Measurements from ENCODE around the gene P3H3. TPM values are rescaled to one million over a fixed set of nuclear protein-coding genes. Genes with fewer than 3 reads are reported as not detected.

P3H3 gene
- total RNA-seq, 1 donor from 2014 or later, result 22.1 TPM

GRCh38 chr12:6826734-6827436, 1.3 kb upstream of the P3H3 start:
- no peak for DNase-seq

GRCh38 chr12:6827437-6827911, 733 bp upstream of the P3H3 start:
- DNase-seq, result peak; percentile 72

GRCh38 chr12:6828781-6829535, 751 bp downstream of the P3H3 start:
- DNase-seq, result peak; percentile 62

DNA sequence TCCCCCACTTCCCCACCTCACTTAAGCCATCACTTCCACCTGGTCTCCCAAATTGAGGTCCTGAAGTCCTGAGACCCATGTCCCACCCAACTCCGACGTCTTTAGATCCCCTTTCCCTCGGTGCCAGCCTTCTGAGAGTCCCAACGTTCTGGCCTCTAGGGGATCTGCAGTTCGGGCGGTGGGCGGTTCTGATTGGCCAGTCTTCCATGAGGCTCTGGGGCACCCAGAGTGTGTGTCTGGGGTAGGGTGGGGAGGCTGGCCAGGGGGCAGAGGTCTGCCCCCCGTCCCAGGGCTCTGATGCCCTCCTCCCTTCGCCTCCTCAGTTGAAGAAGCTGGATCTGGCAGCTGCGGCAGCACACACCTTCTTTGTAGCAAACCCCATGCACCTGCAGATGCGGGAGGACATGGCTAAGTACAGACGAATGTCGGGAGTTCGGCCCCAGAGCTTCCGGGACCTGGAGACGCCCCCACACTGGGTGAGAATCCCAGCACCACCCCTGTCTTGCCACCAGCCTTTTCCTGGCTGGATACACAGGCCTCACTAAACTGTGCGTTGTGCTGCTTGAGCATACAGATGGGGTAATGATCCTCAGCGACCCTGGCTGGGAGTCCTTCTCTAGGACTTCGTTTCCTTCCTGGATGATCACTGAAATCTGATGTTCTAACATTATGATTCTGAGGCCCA, 1.5 kb downstream of the P3H3 start:
- no peak for DNase-seq

DNA sequence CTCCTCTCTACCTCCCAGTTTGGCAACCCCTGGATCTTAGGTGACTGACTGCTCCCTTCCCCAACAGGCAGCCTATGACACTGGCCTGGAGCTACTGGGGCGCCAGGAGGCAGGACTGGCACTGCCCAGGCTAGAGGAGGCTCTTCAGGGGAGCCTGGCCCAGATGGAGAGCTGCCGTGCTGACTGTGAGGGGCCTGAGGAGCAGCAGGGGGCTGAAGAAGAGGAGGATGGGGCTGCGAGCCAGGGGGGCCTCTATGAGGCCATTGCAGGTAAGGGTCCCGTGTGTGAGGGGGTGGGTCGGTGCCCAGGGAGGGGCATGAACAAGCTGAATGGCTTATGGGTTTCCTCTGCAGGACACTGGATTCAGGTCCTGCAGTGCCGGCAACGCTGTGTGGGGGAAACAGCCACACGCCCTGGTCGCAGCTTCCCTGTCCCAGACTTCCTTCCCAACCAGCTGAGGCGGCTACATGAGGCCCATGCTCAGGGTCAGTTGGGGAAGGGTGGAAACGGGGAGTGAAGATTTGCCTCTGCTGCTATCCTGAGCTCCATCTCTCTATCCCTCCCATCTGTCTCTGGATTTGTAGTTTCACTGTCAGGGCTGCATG, 2.2 kb downstream of the P3H3 start:
- DNase-seq, result no peak

- no peak for DNase-seq
These were observed 2.8 kb downstream of the P3H3 start for GRCh38 chr12:6830999-6831398.

DNA sequence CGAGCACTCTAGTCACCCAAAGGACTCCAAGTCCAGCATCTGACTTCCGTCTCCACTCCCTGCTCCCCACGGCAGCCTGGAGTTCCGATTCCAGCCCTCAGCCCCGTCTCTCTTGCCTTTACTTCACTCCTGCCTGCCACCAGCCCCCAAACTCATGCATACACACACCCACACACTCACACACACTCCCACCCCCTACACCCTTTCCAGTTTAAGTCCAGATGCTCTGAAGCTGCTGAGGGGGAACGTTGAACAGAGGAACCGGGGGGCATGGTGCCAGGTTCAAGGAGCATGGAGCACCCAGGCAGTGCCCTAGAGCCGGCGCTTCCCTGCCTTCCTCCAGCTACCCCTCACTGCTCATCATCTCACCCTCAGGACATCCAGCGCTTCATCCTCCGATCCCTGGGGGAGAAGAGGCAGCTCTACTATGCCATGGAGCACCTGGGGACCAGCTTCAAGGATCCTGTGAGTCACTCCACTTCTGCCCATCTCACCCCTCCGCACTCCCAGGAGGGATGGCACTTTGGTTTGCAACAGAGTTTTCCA, 3.3 kb downstream of the P3H3 start:
- no peak for DNase-seq

DNA sequence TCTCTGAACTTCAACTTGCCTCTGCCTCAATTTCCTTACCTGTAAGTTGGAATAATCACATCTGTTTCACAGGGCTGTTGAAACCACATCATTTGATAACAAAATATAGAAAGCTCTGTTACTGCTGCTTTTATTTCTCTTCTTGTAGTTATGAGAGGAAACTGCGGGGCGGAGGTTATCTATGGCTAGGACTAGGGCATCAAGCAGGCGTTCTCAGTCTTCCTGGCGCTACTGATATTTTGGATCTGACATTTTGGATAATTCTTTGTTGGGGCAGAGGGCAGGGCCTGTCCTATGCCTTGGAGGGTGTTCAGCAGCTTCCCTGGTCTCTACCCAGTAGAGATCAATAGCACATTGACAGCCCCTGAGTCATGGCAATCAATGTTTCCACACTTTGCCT, 3.9 kb downstream of the P3H3 start:
- no peak for DNase-seq

DNA sequence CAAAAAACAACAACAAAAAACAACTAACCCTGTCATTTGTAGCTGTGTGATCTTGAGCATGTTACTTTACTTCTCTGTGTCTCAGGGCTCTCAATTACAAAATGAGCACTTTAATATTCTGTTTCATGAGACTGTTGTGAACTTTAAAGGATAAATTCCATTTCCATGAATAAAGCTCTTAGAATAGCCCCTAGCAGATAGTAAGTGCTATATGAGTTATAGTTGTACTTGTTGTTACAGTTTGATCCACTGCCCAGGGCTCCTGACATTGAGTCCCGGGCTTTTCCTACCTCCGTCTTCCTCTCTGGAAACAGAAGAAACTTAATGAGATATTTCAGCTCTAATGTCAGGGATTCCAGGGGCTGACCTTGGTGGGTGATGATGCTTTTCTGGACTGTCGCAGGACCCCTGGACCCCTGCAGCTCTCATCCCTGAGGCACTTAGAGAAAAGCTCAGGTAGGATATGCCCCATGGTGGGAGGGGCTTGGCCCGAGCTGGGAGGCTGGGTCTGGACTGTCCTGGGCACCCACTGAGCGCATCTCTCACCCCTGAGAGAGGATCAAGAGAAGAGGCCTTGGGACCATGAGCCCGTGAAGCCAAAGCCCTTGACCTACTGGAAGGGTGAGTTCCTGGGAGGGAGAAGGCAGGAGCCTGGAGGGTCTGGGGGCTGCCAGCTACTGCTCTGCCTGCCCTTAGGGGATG, 5.1 kb downstream of the P3H3 start:
- no peak for DNase-seq

DNA sequence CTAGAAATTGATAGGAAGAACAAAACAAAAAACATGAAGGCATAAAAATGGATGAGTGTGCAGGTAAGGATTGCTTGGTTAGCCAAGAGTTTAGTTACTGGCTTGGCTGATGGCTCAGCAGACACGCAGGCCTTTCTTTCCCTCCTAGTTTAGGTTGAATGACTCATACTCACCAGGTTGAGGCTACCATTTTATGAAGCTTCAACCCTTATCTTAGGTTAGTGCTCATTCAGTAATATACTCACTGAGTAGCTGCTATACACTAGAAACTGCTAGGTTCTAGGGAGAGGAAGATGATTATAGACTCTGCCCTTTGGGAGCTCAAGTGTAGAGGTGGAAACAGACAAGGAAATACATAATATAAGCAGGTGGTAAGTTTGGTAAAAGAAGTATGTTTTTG, 6.0 kb downstream of the P3H3 start:
- DNase-seq, result no peak

GRCh38 chr12:6834873-6835272, 6.7 kb downstream of the P3H3 start:
- DNase-seq, result no peak

DNA sequence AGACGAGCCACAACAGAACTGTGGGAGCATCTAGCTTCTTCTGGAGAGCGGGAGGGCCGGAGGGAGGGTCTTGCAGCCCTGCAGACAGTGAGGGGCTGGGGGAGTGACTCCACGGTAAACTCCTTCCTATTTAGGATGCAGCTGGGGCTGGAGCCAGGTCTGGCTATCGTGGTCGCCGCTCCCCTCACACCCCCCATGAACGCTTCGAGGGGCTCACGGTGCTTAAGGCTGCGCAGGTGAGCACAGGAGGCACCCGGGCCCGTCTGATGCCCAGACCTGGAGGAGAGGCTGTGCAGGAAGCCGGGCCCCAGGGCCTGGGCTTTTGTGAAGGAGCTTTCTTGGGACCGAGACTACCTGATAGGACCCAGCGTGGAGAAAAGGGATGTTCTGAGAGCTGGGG, 8.6 kb downstream of the P3H3 start:
- DNase-seq, result no peak

- DNase-seq, result no peak
These were observed 9.3 kb downstream of the P3H3 start for GRCh38 chr12:6837370-6838060.

GRCh38 chr12:6838854-6839253, 10.6 kb downstream of the P3H3 start:
- no peak for DNase-seq

- no peak for DNase-seq
These were observed 11.4 kb downstream of the P3H3 start for GRCh38 chr12:6839482-6840201.

DNA sequence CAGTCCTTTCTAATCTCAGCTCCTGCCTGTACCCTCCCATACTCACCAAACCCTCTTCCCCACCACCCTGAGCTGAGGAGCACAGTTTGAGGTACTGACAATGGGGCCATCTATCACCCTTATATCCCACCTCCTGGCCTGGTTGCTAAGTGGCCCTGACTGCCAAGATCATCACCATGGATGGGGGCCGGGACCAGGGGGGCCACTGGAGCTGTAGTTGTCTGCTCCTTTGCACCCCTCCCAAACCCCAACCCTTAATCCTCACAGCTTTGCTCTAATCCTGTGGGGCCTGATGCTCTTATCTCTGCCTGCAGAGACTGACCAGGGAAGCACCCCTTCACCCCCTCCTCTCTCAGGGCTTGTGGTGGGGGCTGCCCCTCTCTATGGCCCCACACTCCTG, 12.1 kb downstream of the P3H3 start:
- DNase-seq, result no peak

- no peak for DNase-seq
These were observed 12.7 kb downstream of the P3H3 start, which contains the start of gene GNB3 for GRCh38 chr12:6840761-6841515. Gene GNB3, plus strand, starts transcription at chr12:6840925. Its CDS starts 363 bp downstream, at chr12:6841288.

GRCh38 chr12:6842075-6842474, 13.9 kb downstream of the P3H3 start:
- no peak for DNase-seq

- DNase-seq, result peak; percentile 25
These were observed 15.1 kb downstream of the P3H3 start for GRCh38 chr12:6843118-6843902.

Data from dermis blood vessel endothelial cell (primary cell).